Measurements from ENCODE around the gene EPHA10.

Gene EPHA10

GRCh38 chr1:37680933-37681332 is 84.0 kb downstream of the EPHA10 start:
- no peak overlapping the region for H3K4me3 ChIP-seq
- TF ChIP-seq, protein P1, sequence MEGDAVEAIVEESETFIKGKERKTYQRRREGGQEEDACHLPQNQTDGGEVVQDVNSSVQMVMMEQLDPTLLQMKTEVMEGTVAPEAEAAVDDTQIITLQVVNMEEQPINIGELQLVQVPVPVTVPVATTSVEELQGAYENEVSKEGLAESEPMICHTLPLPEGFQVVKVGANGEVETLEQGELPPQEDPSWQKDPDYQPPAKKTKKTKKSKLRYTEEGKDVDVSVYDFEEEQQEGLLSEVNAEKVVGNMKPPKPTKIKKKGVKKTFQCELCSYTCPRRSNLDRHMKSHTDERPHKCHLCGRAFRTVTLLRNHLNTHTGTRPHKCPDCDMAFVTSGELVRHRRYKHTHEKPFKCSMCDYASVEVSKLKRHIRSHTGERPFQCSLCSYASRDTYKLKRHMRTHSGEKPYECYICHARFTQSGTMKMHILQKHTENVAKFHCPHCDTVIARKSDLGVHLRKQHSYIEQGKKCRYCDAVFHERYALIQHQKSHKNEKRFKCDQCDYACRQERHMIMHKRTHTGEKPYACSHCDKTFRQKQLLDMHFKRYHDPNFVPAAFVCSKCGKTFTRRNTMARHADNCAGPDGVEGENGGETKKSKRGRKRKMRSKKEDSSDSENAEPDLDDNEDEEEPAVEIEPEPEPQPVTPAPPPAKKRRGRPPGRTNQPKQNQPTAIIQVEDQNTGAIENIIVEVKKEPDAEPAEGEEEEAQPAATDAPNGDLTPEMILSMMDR (IDR thresholded peaks at IDR 0.05): no peak
- DNase-seq (ENCODE audit: low spot score): no peak
- no peak overlapping the region for H3K27ac ChIP-seq

GRCh38 chr1:37677808-37678207 is 87.1 kb downstream of the EPHA10 start:
- no peak for DNase-seq (ENCODE audit: low spot score)
- TF ChIP-seq, protein P1 (IDR thresholded peaks at IDR 0.05): no peak
- H3K27ac ChIP-seq: no peak overlapping the region
- H3K4me3 ChIP-seq: no peak overlapping the region

- Histone ChIP-seq H3K27ac (no peak overlapping the region), H3K4me3 (no peak overlapping the region)
- no peak for DNase-seq (ENCODE audit: low spot score)
- TF ChIP-seq, protein P1 (IDR thresholded peaks at IDR 0.05): no peak
Observed at GRCh38 chr1:37677143-37677439, 87.8 kb downstream of the EPHA10 start.

DNA sequence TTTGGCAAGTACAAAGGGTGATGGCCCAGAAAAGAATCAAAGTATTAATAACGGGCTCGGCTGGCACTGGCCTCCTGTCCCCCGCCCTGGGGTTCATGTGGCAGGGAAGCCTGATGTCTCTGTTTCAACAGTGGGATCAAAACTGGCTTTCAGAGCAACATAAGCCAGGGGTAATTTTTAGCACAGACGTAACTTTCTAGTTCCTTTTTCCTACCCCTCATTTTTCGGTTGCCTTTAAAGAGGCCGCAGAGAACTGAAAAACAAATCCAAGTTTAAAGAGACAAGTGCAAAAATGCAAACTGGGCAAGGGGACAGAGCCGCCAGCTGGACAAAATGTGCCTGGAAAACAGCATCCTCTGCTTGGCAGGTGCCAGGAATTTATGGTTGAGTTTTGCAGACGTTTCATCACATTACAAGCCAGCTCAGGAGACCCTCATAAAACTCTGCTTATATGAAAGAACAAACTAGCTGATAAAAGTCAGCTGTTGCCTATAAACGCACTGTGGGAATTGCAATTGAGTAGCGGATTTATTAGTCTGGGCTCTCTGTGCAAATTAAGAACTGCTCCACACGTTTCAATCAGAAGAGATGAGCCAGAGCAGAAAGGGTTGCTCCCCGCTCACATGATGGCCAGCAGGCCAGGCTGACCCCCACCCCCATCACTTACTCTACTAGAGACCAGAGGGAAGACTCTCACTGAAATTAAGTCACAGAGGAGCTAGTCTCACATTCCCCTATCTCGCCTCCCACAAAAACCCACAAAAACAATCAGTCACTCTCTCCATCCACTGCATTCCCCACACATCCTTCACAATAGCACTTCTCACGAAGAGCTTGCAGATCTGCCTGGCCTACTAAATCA is 88.4 kb downstream of the EPHA10 start:
- TF ChIP-seq, protein P1 (IDR thresholded peaks at IDR 0.05): no peak
- no peak for DNase-seq (ENCODE audit: low spot score)
- Histone ChIP-seq H3K4me3 (no peak overlapping the region), H3K27ac (peak overlapping the region in 1 of 2 donors; percentile 30)

DNA sequence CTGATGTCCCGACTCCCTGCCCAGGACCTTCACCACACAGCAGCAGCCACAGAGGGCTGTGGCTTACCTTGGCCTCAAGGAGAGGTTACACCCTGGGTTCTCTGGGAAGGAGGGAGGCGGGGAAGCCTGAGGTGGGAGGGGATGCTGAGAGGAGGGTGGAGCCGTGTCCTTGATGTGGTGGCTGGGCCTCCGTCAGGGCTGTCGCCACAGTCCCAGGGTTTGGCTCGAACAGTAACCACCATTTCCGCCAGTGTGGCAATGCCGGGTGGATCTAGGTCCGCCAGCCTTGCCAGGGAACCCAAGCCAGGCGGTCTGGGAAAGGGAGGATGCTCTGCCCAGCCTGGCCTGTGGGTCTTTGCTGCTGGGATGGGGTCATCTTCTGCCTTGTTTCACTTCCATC is 91.0 kb downstream of the EPHA10 start:
- H3K27ac ChIP-seq: no peak overlapping the region
- TF ChIP-seq, protein P1 (IDR thresholded peaks at IDR 0.05): no peak
- H3K4me3 ChIP-seq: no peak overlapping the region
- DNase-seq (ENCODE audit: low spot score): no peak

DNA sequence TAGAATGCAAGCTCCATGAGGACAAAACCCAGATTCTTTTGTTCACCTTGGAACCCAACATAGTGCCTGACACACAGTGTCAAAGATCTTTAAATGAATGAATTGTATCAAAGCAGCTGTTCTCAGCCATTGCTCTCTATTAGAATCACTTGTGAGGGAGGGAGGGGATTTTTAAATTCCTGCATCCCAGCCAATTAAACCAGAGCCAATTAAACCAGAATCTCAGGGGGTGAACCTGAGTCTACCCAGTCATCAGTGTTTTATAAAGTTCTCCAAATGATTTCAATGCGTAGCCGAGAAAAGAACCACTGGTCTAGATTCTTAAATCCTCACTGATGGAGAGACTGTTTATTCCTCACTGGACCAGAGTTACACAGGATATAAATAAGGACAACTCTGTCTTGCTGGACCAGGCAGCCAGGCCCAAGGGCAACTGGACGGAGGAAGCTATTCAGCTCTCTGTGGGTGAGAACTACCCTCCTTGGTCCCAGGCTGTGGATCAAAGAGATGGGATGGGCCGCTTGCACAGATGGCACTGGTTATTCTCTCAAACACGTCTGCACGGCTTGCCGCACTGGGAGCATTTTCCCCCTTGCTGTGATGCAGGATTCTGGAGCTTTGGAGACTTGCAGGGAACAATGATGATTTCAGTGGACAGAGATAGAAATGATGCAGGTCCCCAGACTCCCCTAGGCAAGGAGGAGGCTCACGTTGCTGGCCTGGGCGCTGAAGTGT is 92.6 kb downstream of the EPHA10 start:
- Histone ChIP-seq H3K4me3 (no peak overlapping the region), H3K27ac (no peak overlapping the region)
- no peak for DNase-seq (ENCODE audit: low spot score)
- TF ChIP-seq, protein P1 (IDR thresholded peaks at IDR 0.05): no peak

DNA sequence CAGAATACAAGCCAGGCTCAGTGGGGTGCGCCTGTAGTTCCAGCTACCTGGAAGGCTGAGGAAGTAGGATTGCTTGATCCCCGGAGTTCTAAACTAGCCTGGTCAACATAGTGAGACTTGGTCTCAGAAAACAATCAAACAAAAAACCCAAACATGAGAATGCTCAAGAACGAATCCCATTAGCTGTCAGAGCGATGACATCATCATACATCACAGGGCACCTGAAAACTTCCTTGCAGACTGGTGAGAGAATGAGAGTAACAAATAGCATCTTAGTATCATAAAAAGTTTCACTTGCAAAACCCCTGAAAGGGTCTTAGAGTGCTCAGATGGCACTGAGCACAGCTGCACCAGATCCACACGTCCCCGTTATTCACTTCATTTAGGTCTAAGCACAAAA is 93.7 kb downstream of the EPHA10 start:
- DNase-seq (ENCODE audit: low spot score): no peak
- TF ChIP-seq, protein P1 (IDR thresholded peaks at IDR 0.05): no peak
- Histone ChIP-seq H3K4me3 (no peak overlapping the region), H3K27ac (no peak overlapping the region)
